ENCODE results near the gene PCED1A.
"Not testable (repeated sequence)": the region's sequence is repeated elsewhere in the genome, so short reads cannot be mapped to it uniquely, and the experiment has no call there.

PCED1A gene

DNA sequence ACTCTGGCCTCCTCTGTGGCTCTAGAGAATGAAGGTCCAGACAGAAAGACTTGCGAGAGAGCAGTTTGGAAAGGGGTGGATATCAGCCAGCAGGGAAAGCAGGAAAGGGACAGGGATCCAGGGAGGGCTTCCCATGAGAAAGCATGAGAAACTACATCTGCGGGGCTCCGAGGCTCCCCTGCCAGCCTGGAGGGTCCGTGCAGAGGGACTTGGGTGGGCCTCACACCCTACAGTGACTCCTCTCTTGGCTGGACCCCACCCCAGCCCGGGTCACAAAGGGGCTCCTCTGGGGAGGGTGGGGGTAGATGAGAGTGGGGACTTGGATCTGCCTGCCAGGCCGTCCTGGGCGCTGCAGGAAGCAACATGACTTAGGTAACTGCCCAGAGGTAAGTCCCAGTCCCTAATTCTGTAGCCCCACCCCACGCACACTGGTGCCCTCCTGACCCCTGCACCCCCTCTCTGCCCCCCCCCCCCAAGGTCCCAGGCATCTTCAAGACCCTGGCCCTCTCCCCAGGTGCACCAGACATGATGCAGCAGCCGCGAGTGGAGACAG is 24.3 kb downstream of the PCED1A start, which contains the start of gene TMEM239:
TMEM239 (plus strand) TSS at position 335 of the 553 bp plus-strand sequence; CDS start at position 526, 191 bp downstream.
- no peak within 1 kb of the TSS for H3K27ac ChIP-seq
- no peak for TF ChIP-seq CTCF (conservative IDR thresholded peaks at IDR 0.05)

DNA sequence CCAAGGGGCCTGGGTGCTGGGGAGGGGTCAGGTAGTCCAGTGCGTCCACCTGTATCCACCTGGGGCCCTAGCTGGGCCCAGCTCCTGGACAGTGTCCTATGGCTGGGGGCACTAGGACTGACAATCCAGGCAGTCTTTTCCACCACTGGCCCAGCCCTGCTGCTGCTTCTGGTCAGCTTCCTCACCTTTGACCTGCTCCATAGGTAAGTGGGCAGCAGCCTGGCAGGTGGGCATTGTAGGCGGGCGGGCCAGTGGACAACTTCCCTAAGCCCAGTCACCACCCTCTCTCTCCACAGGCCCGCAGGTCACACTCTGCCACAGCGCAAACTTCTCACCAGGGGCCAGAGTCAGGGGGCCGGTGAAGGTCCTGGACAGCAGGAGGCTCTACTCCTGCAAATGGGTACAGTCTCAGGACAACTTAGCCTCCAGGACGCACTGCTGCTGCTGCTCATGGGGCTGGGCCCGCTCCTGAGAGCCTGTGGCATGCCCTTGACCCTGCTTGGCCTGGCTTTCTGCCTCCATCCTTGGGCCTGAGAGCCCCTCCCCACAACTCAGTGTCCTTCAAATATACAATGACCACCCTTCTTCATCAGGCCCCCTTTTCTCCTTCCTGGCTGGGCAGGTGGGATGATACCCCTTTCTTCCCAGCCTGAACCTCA is 25.1 kb downstream of the PCED1A start:
- H3K27ac ChIP-seq: no peak overlapping the region
- TF ChIP-seq CTCF (conservative IDR thresholded peaks at IDR 0.05): no peak

- TF ChIP-seq CTCF (conservative IDR thresholded peaks at IDR 0.05): no peak
- no peak within 1 kb of the TSS for H3K27ac ChIP-seq
Observed at GRCh38 chr20:2814587-2815051, 25.8 kb downstream of the PCED1A start, which contains the start of gene C20orf141. TSS of gene C20orf141 (plus strand) at chr20:2814987. CDS start at chr20:2815185, 198 bp downstream.

DNA sequence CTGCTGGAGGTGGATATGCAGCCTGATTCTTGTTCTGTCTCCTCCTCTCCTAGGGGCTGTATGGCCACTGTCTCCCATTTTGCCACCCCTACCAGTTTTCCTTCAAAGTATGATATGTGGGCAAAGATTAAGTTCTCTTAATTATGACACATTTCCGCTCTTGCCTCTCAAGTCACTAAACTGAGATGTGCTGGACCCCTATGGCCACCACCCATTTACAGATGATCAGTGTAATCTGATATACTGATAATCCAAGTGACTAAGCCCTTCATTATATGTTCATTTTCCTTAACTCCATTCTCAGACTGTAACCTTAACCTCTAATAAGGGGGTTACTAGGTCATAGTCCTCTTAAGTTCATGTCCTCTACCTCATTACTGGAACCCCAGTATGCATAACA is 26.4 kb downstream of the PCED1A start:
- no peak for TF ChIP-seq CTCF (conservative IDR thresholded peaks at IDR 0.05)
- H3K27ac ChIP-seq: no peak overlapping the region

DNA sequence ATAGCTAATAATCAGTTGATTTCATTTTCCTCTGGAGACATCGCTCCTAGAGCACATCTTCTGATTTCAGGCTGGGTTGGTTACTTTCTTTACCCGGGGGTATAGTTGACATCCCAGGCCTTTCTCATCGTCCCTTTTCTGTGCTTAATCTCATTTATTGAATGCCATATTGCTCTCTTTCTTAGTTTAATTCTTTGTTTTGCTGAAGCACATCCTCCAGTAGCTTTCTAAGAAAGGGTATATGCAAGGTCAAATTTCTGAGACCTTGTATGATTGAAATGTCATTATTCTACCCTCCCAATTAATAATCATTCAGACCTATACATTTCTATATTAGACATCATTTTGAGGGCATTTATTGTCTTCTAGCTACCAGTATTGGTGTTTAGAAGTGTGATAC is 28.3 kb downstream of the PCED1A start:
- H3K27ac ChIP-seq: no peak overlapping the region
- TF ChIP-seq CTCF (conservative IDR thresholded peaks at IDR 0.05): no peak

DNA sequence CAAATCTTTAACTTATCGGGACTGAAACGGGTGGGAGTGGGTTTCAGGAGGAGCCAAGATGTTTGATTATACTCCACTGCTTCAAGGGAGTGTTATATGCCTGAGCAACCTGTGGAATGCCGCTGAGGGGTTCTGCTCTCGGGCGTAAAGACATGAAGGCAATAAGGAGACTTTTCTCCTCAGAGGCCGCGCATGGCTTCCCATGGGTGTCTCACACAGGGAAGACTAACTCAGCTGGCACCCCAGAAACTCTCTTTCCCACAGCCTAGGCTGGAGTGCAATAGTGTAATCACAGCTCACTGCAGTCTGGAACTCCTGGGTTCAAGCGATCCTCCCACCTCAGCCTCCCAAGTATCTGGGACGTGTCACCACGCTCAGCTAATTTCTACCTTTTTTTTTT is 30.8 kb downstream of the PCED1A start:
- no peak overlapping the region for H3K27ac ChIP-seq
- no peak for TF ChIP-seq CTCF (conservative IDR thresholded peaks at IDR 0.05)

- not testable (repeated sequence) for H3K27ac ChIP-seq
Observed at GRCh38 chr20:2807929-2808328, 32.5 kb downstream of the PCED1A start.

DNA sequence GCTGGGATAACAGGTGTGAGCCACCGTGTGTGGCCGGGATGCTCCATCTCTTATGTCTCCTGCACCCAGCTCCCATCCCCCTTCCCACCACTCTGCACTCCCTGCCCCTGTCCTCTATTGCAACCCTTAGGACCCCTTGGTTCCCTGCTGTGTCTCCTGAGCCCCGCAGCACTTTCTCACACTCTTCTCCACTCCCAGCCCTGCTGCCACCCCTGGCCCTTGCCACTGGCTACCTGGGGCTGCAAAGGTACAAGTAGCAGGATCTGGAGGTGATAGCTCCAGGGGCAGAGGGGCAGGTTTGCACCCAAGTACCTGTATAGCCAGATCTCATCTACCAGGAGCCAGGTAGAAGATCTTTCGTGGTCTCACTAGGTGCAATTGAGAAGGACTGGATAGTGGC is 33.4 kb downstream of the PCED1A start:
- TF ChIP-seq CTCF (conservative IDR thresholded peaks at IDR 0.05): no peak
- H3K27ac ChIP-seq: no peak overlapping the region
